Measurements from ENCODE around the gene PRSS58.

The PRSS58 gene

GRCh38 chr7:142263598-142264380, 5.9 kb upstream of the PRSS58 start:
- DNase-seq (ENCODE audit: low spot score), result no peak
- in situ Hi-C loops (cut with MboI; ENCODE audit: low pct_unique_long_range_greater_than_20kb, low sequenced_read_pairs, unreplicated experiment), result no loop called here
- no peak for TF ChIP-seq CTCF (IDR thresholded peaks at IDR 0.05; ENCODE audit: extremely low read depth, insufficient read depth, missing control alignments)

GRCh38 chr7:142250705-142251104, 7.2 kb downstream of the PRSS58 start:
- TF ChIP-seq CTCF (IDR thresholded peaks at IDR 0.05; ENCODE audit: extremely low read depth, insufficient read depth, missing control alignments), result no peak
- DNase-seq (ENCODE audit: low spot score), result no peak
- in situ Hi-C loops (cut with MboI; ENCODE audit: low pct_unique_long_range_greater_than_20kb, low sequenced_read_pairs, unreplicated experiment), result no loop called here

GRCh38 chr7:142249918-142250317, 7.9 kb downstream of the PRSS58 start:
- no peak for DNase-seq (ENCODE audit: low spot score)
- no peak for TF ChIP-seq CTCF (IDR thresholded peaks at IDR 0.05; ENCODE audit: extremely low read depth, insufficient read depth, missing control alignments)
- in situ Hi-C loops (cut with MboI; ENCODE audit: low pct_unique_long_range_greater_than_20kb, low sequenced_read_pairs, unreplicated experiment), result no loop called here

GRCh38 chr7:142248166-142249160, 9.4 kb downstream of the PRSS58 start:
- TF ChIP-seq CTCF (IDR thresholded peaks at IDR 0.05; ENCODE audit: extremely low read depth, insufficient read depth, missing control alignments), result no peak
- in situ Hi-C loops (cut with MboI; ENCODE audit: low pct_unique_long_range_greater_than_20kb, low sequenced_read_pairs, unreplicated experiment), result no loop called here
- DNase-seq (ENCODE audit: low spot score), result no peak

- TF ChIP-seq CTCF (IDR thresholded peaks at IDR 0.05; ENCODE audit: extremely low read depth, insufficient read depth, missing control alignments), result no peak
- in situ Hi-C loops (cut with MboI; ENCODE audit: low pct_unique_long_range_greater_than_20kb, low sequenced_read_pairs, unreplicated experiment), result no loop called here
- no peak for DNase-seq (ENCODE audit: low spot score)
Observed at GRCh38 chr7:142243823-142244222, 14.0 kb downstream of the PRSS58 start.

- TF ChIP-seq CTCF (IDR thresholded peaks at IDR 0.05; ENCODE audit: extremely low read depth, insufficient read depth, missing control alignments), result no peak
- in situ Hi-C loops (cut with MboI; ENCODE audit: low pct_unique_long_range_greater_than_20kb, low sequenced_read_pairs, unreplicated experiment), result no loop called here
- DNase-seq (ENCODE audit: low spot score), result no peak
Observed at GRCh38 chr7:142240546-142240945, 17.3 kb downstream of the PRSS58 start.

Measured in GM13977 (cell line).